Measurements from ENCODE around the gene ARL6. TPM values are rescaled to one million over a fixed set of nuclear protein-coding genes. Genes with fewer than 3 reads are reported as not detected.

ARL6 gene
- total and polyA plus RNA-seq, 2 donors (not counting 3 experiments of a cell fraction or from before 2014, with no cell fraction given): 3.6 to 5.8 TPM

DNA sequence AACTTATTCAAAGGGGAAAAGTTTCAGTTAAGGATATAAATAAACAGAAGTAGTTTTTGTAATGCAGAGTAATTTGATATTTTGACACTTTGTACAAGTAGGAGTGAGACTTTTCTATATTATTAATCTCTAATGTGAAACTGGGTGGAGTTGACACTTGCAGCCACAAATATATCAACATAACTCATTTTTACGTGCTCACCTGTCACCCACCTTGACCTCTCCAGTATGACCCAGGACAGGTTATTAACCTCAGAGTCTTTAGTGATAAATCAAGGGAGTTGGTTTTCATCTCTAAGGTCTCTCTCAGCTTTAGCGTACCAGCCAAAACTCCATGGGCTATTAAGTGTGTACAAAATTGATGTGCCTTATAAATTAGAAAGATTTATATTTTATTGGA, 64.6 kb downstream of the ARL6 start:
- CTCF ChIA-PET: no interaction called here
- Histone ChIP-seq H3K4me1 (ENCODE audit: control insufficient read depth, extremely low read depth, insufficient read depth, low read length) (no peaks in the 10 kb centered on the region), H3K36me3 (ENCODE audit: control insufficient read depth in 2 of 2, extremely low read depth in 1 of 2, insufficient read depth in 2 of 2, low read length in 2 of 2) (no peaks in the 10 kb centered on the region), H3K9ac (replicated peaks; ENCODE audit: extremely low read depth, insufficient read depth, low read length) (no peak overlapping the region), H3K79me2 (ENCODE audit: control insufficient read depth, insufficient read depth, low read length) (peaks cover 12% of the 10 kb centered on the region), H3K27ac (ENCODE audit: insufficient read depth, low read depth, low read length) (no peak overlapping the region), H3K27me3 (ENCODE audit: control insufficient read depth in 2 of 2, insufficient read depth in 2 of 2, low read length in 2 of 2) (no peaks in the 10 kb centered on the region), H3K9me3 (replicated peaks; ENCODE audit: control insufficient read depth, insufficient read depth, low read length) (no peaks in the 10 kb centered on the region), H2AFZ (ENCODE audit: low read depth, low read length) (no peak overlapping the region), H3K4me3 (replicated peaks in 1 of 3; ENCODE audit: insufficient read depth in 1 of 3, low read depth in 1 of 3, low read length in 3 of 3) (no peak overlapping the region), H3K9me1 (replicated peaks; ENCODE audit: control insufficient read depth, extremely low read depth, insufficient read depth, low read length) (no peaks in the 10 kb centered on the region), H4K20me1 (replicated peaks; ENCODE audit: control insufficient read depth, extremely low read depth, insufficient read depth, low read length) (peaks cover 4% of the 10 kb centered on the region), H3K4me2 (ENCODE audit: insufficient read depth, low read length) (no peak overlapping the region)
- POLR2A ChIA-PET: no interaction called here
- DNase-seq (ENCODE audit: low read depth, low spot score) (no peak), FAIRE-seq (no peak)
- no peak for TF ChIP-seq JUN (IDR thresholded peaks at IDR 0.05; ENCODE audit: borderline replicate concordance, insufficient read depth, insufficient read length, low read depth)
- TF ChIP-seq POLR2AphosphoS5 (IDR thresholded peaks at IDR 0.05; ENCODE audit: insufficient read depth, low read depth, low read length): no peak
- TF ChIP-seq MYC (IDR thresholded peaks at IDR 0.05; ENCODE audit: low read depth, low read length): no peak
- no peak for TF ChIP-seq MAX (IDR thresholded peaks at IDR 0.05; ENCODE audit: insufficient read depth, insufficient read length)
- TF ChIP-seq, protein P1, sequence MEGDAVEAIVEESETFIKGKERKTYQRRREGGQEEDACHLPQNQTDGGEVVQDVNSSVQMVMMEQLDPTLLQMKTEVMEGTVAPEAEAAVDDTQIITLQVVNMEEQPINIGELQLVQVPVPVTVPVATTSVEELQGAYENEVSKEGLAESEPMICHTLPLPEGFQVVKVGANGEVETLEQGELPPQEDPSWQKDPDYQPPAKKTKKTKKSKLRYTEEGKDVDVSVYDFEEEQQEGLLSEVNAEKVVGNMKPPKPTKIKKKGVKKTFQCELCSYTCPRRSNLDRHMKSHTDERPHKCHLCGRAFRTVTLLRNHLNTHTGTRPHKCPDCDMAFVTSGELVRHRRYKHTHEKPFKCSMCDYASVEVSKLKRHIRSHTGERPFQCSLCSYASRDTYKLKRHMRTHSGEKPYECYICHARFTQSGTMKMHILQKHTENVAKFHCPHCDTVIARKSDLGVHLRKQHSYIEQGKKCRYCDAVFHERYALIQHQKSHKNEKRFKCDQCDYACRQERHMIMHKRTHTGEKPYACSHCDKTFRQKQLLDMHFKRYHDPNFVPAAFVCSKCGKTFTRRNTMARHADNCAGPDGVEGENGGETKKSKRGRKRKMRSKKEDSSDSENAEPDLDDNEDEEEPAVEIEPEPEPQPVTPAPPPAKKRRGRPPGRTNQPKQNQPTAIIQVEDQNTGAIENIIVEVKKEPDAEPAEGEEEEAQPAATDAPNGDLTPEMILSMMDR (IDR thresholded peaks at IDR 0.05; ENCODE audit: extremely low read depth in 1 of 2, insufficient read depth in 1 of 2, low read depth in 1 of 2, low read length in 2 of 2): no peak
- TF ChIP-seq POLR2A (IDR thresholded peaks at IDR 0.05; ENCODE audit: low read depth, low read length): no peak
- TF ChIP-seq FOS (IDR thresholded peaks at IDR 0.05; ENCODE audit: borderline replicate concordance, insufficient read depth, low read length): no peak
- no peak for TF ChIP-seq GATA2 (IDR thresholded peaks at IDR 0.05; ENCODE audit: insufficient read depth, insufficient read length, low read depth, low read length)
- TF ChIP-seq EZH2 (IDR thresholded peaks at IDR 0.05; ENCODE audit: borderline replicate concordance, low read depth, low read length, severe bottlenecking): no peak
- no TSS peak for BruUV-seq (replicated peaks)
- intact Hi-C loops (cut with micrococcal nuclease) (no loop called here), dilution Hi-C loops (cut with MboI; ENCODE audit: extremely low pct_ligation_motif_present, low sequenced_read_pairs) (no loop called here)

Data from endothelial cell of umbilical vein (primary cell).